GM15510 (cell line): ENCODE results near the gene PPP2R2C.

Experiments used
- POLR2A ChIP-seq: IDR thresholded peaks from 3 replicates; pipeline ENCODE4 v1.6.1; 2011; ENCODE audit warnings: borderline replicate concordance; ENCODE audit not compliant: insufficient read length; ENCODE audit errors: extremely low read depth

The PPP2R2C gene

GRCh38 chr4:6342530-6343293, 129.7 kb downstream of the PPP2R2C start:
- TF ChIP-seq POLR2A = no peak

- no peak for TF ChIP-seq POLR2A
Measured at GRCh38 chr4:6341696-6342095, 130.7 kb downstream of the PPP2R2C start.

- no peak for TF ChIP-seq POLR2A
Measured at GRCh38 chr4:6340446-6341015, 131.9 kb downstream of the PPP2R2C start.

- no peak for TF ChIP-seq POLR2A
Measured at GRCh38 chr4:6339818-6340445, 132.5 kb downstream of the PPP2R2C start.

- TF ChIP-seq POLR2A = no peak
Measured at GRCh38 chr4:6338951-6339817, 133.2 kb downstream of the PPP2R2C start.

- no peak for TF ChIP-seq POLR2A
Measured at GRCh38 chr4:6338175-6338950, 134.1 kb downstream of the PPP2R2C start.

- no peak for TF ChIP-seq POLR2A
Measured at GRCh38 chr4:6337331-6337935, 135.0 kb downstream of the PPP2R2C start.

GRCh38 chr4:6336166-6336565, 136.2 kb downstream of the PPP2R2C start:
- no peak for TF ChIP-seq POLR2A

- TF ChIP-seq POLR2A = no peak
Measured at GRCh38 chr4:6335040-6335590, 137.3 kb downstream of the PPP2R2C start.

- no peak for TF ChIP-seq POLR2A
Measured at GRCh38 chr4:6334203-6334887, 138.1 kb downstream of the PPP2R2C start.

- no peak for TF ChIP-seq POLR2A
Measured at GRCh38 chr4:6333301-6334202, 138.9 kb downstream of the PPP2R2C start.

GRCh38 chr4:6332669-6333050, 139.8 kb downstream of the PPP2R2C start:
- no peak for TF ChIP-seq POLR2A
